Stimulated activated CD8-positive, alpha-beta memory T cell treated with anti-CD3 and anti-CD28 coated beads, Interleukin-15, amount 100 ng/mL, for 24 hours (primary cell): ENCODE results near the gene RND3.

ENCODE experiments used
- DNase-seq: peaks from one replicate; pipeline ENCODE4 v3.0.0-alpha.2; 2020; ENCODE audit warnings: low read depth

RND3 gene

GRCh38 chr2:150487537-150488429 is at the start of gene RND3:
RND3 (minus strand) TSS chr2:150487667; CDS start chr2:150487417, 250 bp downstream.
- DNase-seq, result no peak

GRCh38 chr2:150535176-150535575 is 47.7 kb upstream of the RND3 start:
- DNase-seq, result no peak

- DNase-seq, result no peak
Measured at GRCh38 chr2:150532879-150533278, 45.4 kb upstream of the RND3 start.

- no peak for DNase-seq
Measured at GRCh38 chr2:150532020-150532419, 44.6 kb upstream of the RND3 start.

GRCh38 chr2:150531591-150531990 is 44.1 kb upstream of the RND3 start:
- DNase-seq, result no peak

GRCh38 chr2:150530168-150530567 is 42.7 kb upstream of the RND3 start:
- no peak for DNase-seq

GRCh38 chr2:150528861-150529801 is 41.7 kb upstream of the RND3 start:
- no peak for DNase-seq

GRCh38 chr2:150526827-150527226 is 39.4 kb upstream of the RND3 start:
- DNase-seq, result no peak

- DNase-seq, result no peak
Measured at GRCh38 chr2:150526006-150526405, 38.5 kb upstream of the RND3 start.

GRCh38 chr2:150522269-150522668 is 34.8 kb upstream of the RND3 start:
- no peak for DNase-seq

- DNase-seq, result no peak
Measured at GRCh38 chr2:150520887-150521664, 33.6 kb upstream of the RND3 start.

- DNase-seq, result no peak
Measured at GRCh38 chr2:150520033-150520432, 32.6 kb upstream of the RND3 start.

GRCh38 chr2:150517951-150518680 is 30.6 kb upstream of the RND3 start:
- no peak for DNase-seq

GRCh38 chr2:150513647-150514046 is 26.2 kb upstream of the RND3 start:
- no peak for DNase-seq

GRCh38 chr2:150508497-150509137 is 21.1 kb upstream of the RND3 start:
- no peak for DNase-seq

GRCh38 chr2:150507071-150507470 is 19.6 kb upstream of the RND3 start:
- DNase-seq, result no peak

- DNase-seq, result no peak
Measured at GRCh38 chr2:150505178-150505577, 17.7 kb upstream of the RND3 start.

GRCh38 chr2:150495993-150496627 is 8.6 kb upstream of the RND3 start:
- no peak for DNase-seq

GRCh38 chr2:150495001-150495400 is 7.5 kb upstream of the RND3 start:
- DNase-seq, result no peak

- DNase-seq, result no peak
Measured at GRCh38 chr2:150494234-150494945, 6.9 kb upstream of the RND3 start.
